ENCODE measurements around the gene CHMP1A. TPM values are rescaled to one million over a fixed set of nuclear protein-coding genes. Genes with fewer than 3 reads are reported as not detected.

The CHMP1A gene
- total RNA-seq, 6 donors from 2014 or later, result 51.4 to 117 (median 97.8) TPM

GRCh38 chr16:89599451-89599858, 58.1 kb downstream of the CHMP1A start:
- no peak overlapping the region for H3K4me3 ChIP-seq
- H3K27ac ChIP-seq, result no peak overlapping the region
- 38 to 50% methylated on average over 3 to 8 of the region's 8 CpGs for WGBS, 2 donors
- TF ChIP-seq EP300 (IDR thresholded peaks at IDR 0.05) (no peak), POLR2A (IDR thresholded peaks at IDR 0.05) (no peak), CTCF (IDR thresholded peaks at IDR 0.05) (no peak), POLR2AphosphoS5 (IDR thresholded peaks at IDR 0.05) (no peak)
- peaks cover 0 to 14% (median 11%) of the 10 kb centered on the region in 4 donors for H3K4me1 ChIP-seq
- H3K27me3 ChIP-seq, result no peaks in the 10 kb centered on the region
- no peaks in the 10 kb centered on the region for H3K36me3 ChIP-seq
- no peaks in the 10 kb centered on the region for H3K9me3 ChIP-seq
- ATAC-seq (ENCODE audit: low FRiP score in 2 of 2) (no peak), DNase-seq (no peak)

DNA sequence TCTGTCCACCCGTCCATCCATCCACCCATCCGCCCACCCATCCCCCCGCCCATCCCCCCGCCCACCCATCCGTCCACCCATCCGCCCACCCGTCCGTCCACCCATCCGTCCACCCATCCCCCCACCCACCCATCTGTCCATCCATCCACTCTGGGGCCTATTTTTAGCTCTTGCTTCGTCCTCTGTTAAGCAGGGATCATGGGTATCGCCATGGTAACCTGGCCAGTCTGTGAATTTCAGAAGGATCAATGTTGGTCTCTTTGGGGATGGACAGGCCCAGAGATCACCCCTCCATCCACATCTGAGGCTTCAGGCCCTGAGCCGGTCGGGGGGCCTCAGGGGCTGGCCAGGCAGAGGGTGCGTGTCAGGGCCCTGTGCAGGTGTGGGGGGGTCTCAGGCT, 59.3 kb downstream of the CHMP1A start:
- DNase-seq (no peak), ATAC-seq (ENCODE audit: low FRiP score in 2 of 2) (no peak)
- 100% methylated on average over 3 of the region's 14 CpGs; no CpG with 5 or more reads in 1 of the 2 donors for WGBS, 2 donors
- Histone ChIP-seq H3K4me3 (no peak overlapping the region), H3K4me1 (peaks cover 0 to 14% (median 11%) of the 10 kb centered on the region in 4 donors), H3K27me3 (no peaks in the 10 kb centered on the region), H3K9me3 (no peaks in the 10 kb centered on the region), H3K36me3 (no peaks in the 10 kb centered on the region), H3K27ac (no peak overlapping the region)
- TF ChIP-seq EP300 (IDR thresholded peaks at IDR 0.05) (no peak), CTCF (IDR thresholded peaks at IDR 0.05) (no peak), POLR2AphosphoS5 (IDR thresholded peaks at IDR 0.05) (no peak), POLR2A (IDR thresholded peaks at IDR 0.05) (no peak)

- ATAC-seq (ENCODE audit: low FRiP score in 2 of 2), result no peak
- peak in 1 of 2 donors; percentile 74 for DNase-seq
Measured at GRCh38 chr16:89596957-89597649, 60.4 kb downstream of the CHMP1A start.

DNA sequence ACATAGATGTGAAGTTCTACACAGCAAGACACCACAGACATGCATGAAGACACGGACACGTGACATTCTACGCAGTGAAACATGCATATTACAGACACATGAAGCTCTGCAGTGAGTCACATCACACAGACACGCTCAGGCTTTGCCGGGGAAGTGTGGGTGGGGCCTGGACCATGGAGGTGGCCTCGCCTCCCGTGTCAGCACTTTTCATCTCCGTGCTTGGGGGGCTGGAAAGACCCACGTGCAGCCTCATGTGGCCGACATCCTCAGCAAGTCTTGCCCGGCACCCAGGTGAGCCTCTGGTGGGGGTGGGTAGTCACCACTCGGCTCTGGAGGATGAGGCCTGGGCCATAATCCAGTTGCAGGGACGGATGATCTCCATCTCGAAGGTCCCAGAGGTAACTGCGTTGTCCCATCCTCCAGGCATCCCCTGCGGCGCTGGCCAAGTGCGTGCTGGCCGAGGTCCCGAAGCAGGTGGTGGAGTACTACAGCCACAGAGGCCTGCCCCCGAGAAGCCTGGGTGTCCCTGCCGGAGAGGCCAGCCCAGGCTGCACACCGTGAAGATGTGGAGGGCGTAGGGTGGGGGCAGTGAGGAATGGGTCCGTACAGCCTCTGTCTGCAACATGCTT, 61.3 kb downstream of the CHMP1A start:
- Histone ChIP-seq H3K27ac (no peak overlapping the region), H3K4me1 (no peaks in the 10 kb centered on the region), H3K36me3 (no peaks in the 10 kb centered on the region), H3K9me3 (no peaks in the 10 kb centered on the region), H3K27me3 (no peaks in the 10 kb centered on the region), H3K4me3 (no peak overlapping the region)
- ATAC-seq (ENCODE audit: low FRiP score in 2 of 2) (peak; percentile 9 to 28), DNase-seq (peak in 1 of 2 donors; percentile 80)
- 89 to 91% methylated on average over 11 to 22 of the region's 25 CpGs for WGBS, 2 donors
- no peak for TF ChIP-seq POLR2AphosphoS5 (IDR thresholded peaks at IDR 0.05)
- no peak for TF ChIP-seq EP300 (IDR thresholded peaks at IDR 0.05)
- no peak for TF ChIP-seq CTCF (IDR thresholded peaks at IDR 0.05)
- TF ChIP-seq POLR2A (IDR thresholded peaks at IDR 0.05), result no peak

More at GRCh38 chr16:89596957-89597649, 60.4 kb downstream of the CHMP1A start:
- Histone ChIP-seq H3K36me3 (no peaks in the 10 kb centered on the region), H3K27me3 (no peaks in the 10 kb centered on the region), H3K4me3 (no peak overlapping the region), H3K4me1 (peaks cover 0 to 4% (median under 1%) of the 10 kb centered on the region in 4 donors), H3K27ac (no peak overlapping the region), H3K9me3 (no peaks in the 10 kb centered on the region)
- TF ChIP-seq POLR2A (IDR thresholded peaks at IDR 0.05), result no peak
- TF ChIP-seq EP300 (IDR thresholded peaks at IDR 0.05), result no peak
- no peak for TF ChIP-seq CTCF (IDR thresholded peaks at IDR 0.05)
- no peak for TF ChIP-seq POLR2AphosphoS5 (IDR thresholded peaks at IDR 0.05)
- 88 to 93% methylated on average over 11 to 19 of the region's 19 CpGs for WGBS, 2 donors
